Measurements from ENCODE around the gene COX6B1.
A peak's percentile ranks its signal among the peaks of the same experiment; 100 is the strongest.
"Not testable (repeated sequence)": the region's sequence is repeated elsewhere in the genome, so short reads cannot be mapped to it uniquely, and the experiment has no call there.

Gene COX6B1

GRCh38 chr19:35648017-35648961 lies at the start of gene COX6B1:
COX6B1 (plus strand) TSS chr19:35648323; CDS start chr19:35651244, 2,921 bp downstream.
- peak; percentile 91 for DNase-seq

- DNase-seq: no peak
Measured at GRCh38 chr19:35601971-35602370, 46.2 kb upstream of the COX6B1 start.

GRCh38 chr19:35604436-35604835 lies 43.7 kb upstream of the COX6B1 start:
- DNase-seq: not testable (repeated sequence)

GRCh38 chr19:35607170-35607569 lies 41.0 kb upstream of the COX6B1 start:
- not testable (repeated sequence) for DNase-seq

- no peak for DNase-seq
Measured at GRCh38 chr19:35607661-35608060, 40.5 kb upstream of the COX6B1 start.

- no peak for DNase-seq
Measured at GRCh38 chr19:35608251-35608650, 39.9 kb upstream of the COX6B1 start.

- DNase-seq: no peak
Measured at GRCh38 chr19:35609851-35610353, 38.2 kb upstream of the COX6B1 start.

- DNase-seq: no peak
Measured at GRCh38 chr19:35612224-35612558, 35.9 kb upstream of the COX6B1 start.

- DNase-seq: peak; percentile 99
Measured at GRCh38 chr19:35612559-35613321, 35.4 kb upstream of the COX6B1 start, which contains the start of gene HAUS5. HAUS5 (plus strand) TSS chr19:35612735; CDS start chr19:35612795, 60 bp downstream.

- no peak for DNase-seq
Measured at GRCh38 chr19:35613574-35613973, 34.5 kb upstream of the COX6B1 start.

- no peak for DNase-seq
Measured at GRCh38 chr19:35615036-35615435, 33.1 kb upstream of the COX6B1 start.

- DNase-seq: no peak
Measured at GRCh38 chr19:35618857-35619256, 29.3 kb upstream of the COX6B1 start.

GRCh38 chr19:35619290-35619923 lies 28.7 kb upstream of the COX6B1 start:
- no peak for DNase-seq

- no peak for DNase-seq
Measured at GRCh38 chr19:35620001-35620400, 28.1 kb upstream of the COX6B1 start.

GRCh38 chr19:35621708-35622107 lies 26.4 kb upstream of the COX6B1 start:
- no peak for DNase-seq

- DNase-seq: no peak
Measured at GRCh38 chr19:35622750-35623149, 25.4 kb upstream of the COX6B1 start.

GRCh38 chr19:35623327-35624010 lies 24.7 kb upstream of the COX6B1 start:
- no peak for DNase-seq

GRCh38 chr19:35628264-35628564 lies 19.9 kb upstream of the COX6B1 start:
- DNase-seq: no peak

- DNase-seq: peak; percentile 99
Measured at GRCh38 chr19:35628565-35629331, 19.4 kb upstream of the COX6B1 start, which contains the start of gene RBM42. RBM42 (plus strand) TSS chr19:35629036; CDS start chr19:35629154, 118 bp downstream.

GRCh38 chr19:35629332-35629633 lies 18.8 kb upstream of the COX6B1 start:
- no peak for DNase-seq

- DNase-seq: no peak
Measured at GRCh38 chr19:35633727-35634440, 14.2 kb upstream of the COX6B1 start.
